Gastrocnemius medialis (tissue), 4 donors: ENCODE results near the gene ADCY4. TPM values are rescaled to one million over a fixed set of nuclear protein-coding genes. Genes with fewer than 3 reads are reported as not detected.

Experiments used
- ATAC-seq, 2 donors: fragments of 150-250 bp; one replicate each; pipeline ENCODE4 v1.9.1; 2016
- DNase-seq, 2 donors: peaks; one replicate each; pipeline ENCODE4 v3.0.0-alpha.2; 2019
- H3K27ac ChIP-seq, 4 donors: fragments of 200-600 bp; sonication (generic); 1 replicate in 1 of 4; 2 replicates in 3 of 4; pipeline ENCODE4 v1.5.1; 2016 to 2018; ENCODE audit warnings: mild to moderate bottlenecking in 2 of 4, moderate library complexity in 1 of 4
- H3K27me3 ChIP-seq, 3 donors: fragments of 200-600 bp; sonication (generic) in 2 of 3; 1 replicate in 1 of 3; 2 replicates in 2 of 3; pipeline versions ENCODE4 v1.5.1 to v1.6.0; 2016 to 2019; ENCODE audit warnings: mild to moderate bottlenecking in 1 of 3, moderate library complexity in 1 of 3
- H3K36me3 ChIP-seq, 2 donors: fragments of 200-600 bp; sonication (generic) in 1 of 2; one replicate each; pipeline ENCODE4 v1.5.1; 2017 to 2018
- H3K4me1 ChIP-seq, 2 donors: fragments of 200-600 bp; sonication (generic) in 1 of 2; one replicate each; pipeline ENCODE4 v1.5.1; 2016 to 2017; ENCODE audit warnings: mild to moderate bottlenecking in 2 of 2
- H3K4me3 ChIP-seq, 4 donors: fragments of 200-600 bp; sonication (generic) in 3 of 4; 1 replicate in 1 of 4; 2 replicates in 3 of 4; pipeline ENCODE4 v1.5.1; 2016 to 2019; ENCODE audit warnings: mild to moderate bottlenecking in 2 of 4
- H3K9me3 ChIP-seq, 3 donors: fragments of 200-600 bp; sonication (generic) in 2 of 3; 1 replicate in 1 of 3; 2 replicates in 2 of 3; pipeline ENCODE4 v1.5.1; 2016 to 2019
- POLR2A ChIP-seq, 2 donors: fragments of 450-650 bp; IDR thresholded peaks; one replicate each; pipeline ENCODE4 v1.6.1; 2017; ENCODE audit warnings: antibody characterized with exemption in 2 of 2, mild to moderate bottlenecking in 2 of 2, moderate library complexity in 2 of 2
- in situ Hi-C, 4 donors: fragments of 200-750 bp; cut with MboI; loops; one replicate each; pipeline versions ENCODE4 v1.15.0 to v1.8.0; 2017; ENCODE audit warnings: low sequenced_read_pairs in 4 of 4
- intact Hi-C: fragments of 100-400 bp; cut with DNase I; formaldehyde crosslinking; loops from one replicate; pipeline ENCODE4 v1.15.1; 2023; ENCODE audit warnings: low total_unique reads
- total RNA-seq, 4 donors: library from RNA; depleted of rRNA; stranded (reverse); fragments of >200 nt; gene quantifications; one replicate each; pipeline versions ENCODE4 v1.1.0 to v1.2.3, GENCODE V29; 2016
- TF ChIP-seq, protein P1 (sequence below), 5 experiments: fragments of 450-650 bp in 3 of 5; fragments of 200-600 bp in 2 of 5; sonication (generic) in 2 of 5; IDR thresholded peaks in 4 of 5; conservative IDR thresholded peaks in 1 of 5; 1 replicate in 4 of 5; 2 replicates in 1 of 5; pipeline ENCODE4 v1.5.1; 2016 to 2019; ENCODE audit warnings: antibody characterized with exemption in 5 of 5, mild to moderate bottlenecking in 3 of 5, moderate library complexity in 3 of 5

The ADCY4 gene
- total RNA-seq, 4 donors from 2014 or later: 7.9 to 16.6 (median 8.7) TPM

DNA sequence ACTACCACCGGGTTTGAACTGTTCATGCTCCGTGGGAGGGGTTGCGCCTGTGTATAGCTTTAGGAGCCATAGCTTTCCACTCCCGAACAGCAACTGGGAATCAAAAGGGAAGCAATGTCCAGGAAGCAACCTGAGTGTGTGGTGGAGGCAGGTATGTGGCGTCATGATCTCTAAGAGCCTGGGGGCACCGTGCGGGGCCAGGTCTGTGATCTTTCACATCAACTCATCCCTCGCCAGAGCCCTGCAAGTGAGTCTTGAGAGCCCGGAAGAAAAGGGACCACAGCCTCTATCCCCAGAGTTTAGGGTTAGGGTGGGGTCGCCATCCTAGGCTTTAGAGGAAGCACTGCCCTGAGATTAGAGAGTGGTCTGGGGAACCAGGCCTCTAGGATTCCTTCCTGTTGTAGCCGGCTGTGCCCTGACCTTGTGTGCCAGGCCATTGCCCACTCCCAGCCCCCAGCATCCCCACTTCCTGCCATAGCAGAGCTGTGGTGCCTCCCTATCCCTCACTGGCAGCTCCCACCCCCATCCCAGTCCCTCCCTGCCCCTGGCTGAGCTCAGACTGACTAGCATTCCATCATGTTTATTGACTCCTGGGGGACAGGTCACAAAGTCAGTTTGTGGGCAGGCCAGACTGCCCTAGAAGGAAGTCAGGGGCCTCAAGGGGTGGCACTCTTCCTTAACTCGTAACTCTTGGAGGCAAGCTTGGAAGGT is 745 bp upstream of the ADCY4 start:
- Histone ChIP-seq H3K36me3 (no peaks in the 10 kb centered on the region), H3K4me3 (peak overlapping the region in 2 of 4 donors; percentile 64 to 72), H3K27ac (peak overlapping the region; percentile 45 to 81 (median 77)), H3K9me3 (no peaks in the 10 kb centered on the region), H3K27me3 (peaks cover 19 to 53% (median 53%) of the 10 kb centered on the region in 3 donors), H3K4me1 (peaks cover 9 to 25% of the 10 kb centered on the region in 2 donors)
- intact Hi-C loops (loop anchor here (2.0 kb wide), 1 partner anchor 31 kb away; no protein-coding TSS in a partner anchor), in situ Hi-C loops (loop anchor here in 1 of 4 donors (10.0 kb wide), 1 partner anchor 99 kb away; no protein-coding TSS in a partner anchor)
- ATAC-seq: no peak
- TF ChIP-seq, protein P1, sequence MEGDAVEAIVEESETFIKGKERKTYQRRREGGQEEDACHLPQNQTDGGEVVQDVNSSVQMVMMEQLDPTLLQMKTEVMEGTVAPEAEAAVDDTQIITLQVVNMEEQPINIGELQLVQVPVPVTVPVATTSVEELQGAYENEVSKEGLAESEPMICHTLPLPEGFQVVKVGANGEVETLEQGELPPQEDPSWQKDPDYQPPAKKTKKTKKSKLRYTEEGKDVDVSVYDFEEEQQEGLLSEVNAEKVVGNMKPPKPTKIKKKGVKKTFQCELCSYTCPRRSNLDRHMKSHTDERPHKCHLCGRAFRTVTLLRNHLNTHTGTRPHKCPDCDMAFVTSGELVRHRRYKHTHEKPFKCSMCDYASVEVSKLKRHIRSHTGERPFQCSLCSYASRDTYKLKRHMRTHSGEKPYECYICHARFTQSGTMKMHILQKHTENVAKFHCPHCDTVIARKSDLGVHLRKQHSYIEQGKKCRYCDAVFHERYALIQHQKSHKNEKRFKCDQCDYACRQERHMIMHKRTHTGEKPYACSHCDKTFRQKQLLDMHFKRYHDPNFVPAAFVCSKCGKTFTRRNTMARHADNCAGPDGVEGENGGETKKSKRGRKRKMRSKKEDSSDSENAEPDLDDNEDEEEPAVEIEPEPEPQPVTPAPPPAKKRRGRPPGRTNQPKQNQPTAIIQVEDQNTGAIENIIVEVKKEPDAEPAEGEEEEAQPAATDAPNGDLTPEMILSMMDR (IDR thresholded peaks at IDR 0.05 in 4 of 5, conservative IDR thresholded peaks at IDR 0.05 in 1 of 5): no peak
- no peak for TF ChIP-seq POLR2A (IDR thresholded peaks at IDR 0.05)
- no peak for DNase-seq

DNA sequence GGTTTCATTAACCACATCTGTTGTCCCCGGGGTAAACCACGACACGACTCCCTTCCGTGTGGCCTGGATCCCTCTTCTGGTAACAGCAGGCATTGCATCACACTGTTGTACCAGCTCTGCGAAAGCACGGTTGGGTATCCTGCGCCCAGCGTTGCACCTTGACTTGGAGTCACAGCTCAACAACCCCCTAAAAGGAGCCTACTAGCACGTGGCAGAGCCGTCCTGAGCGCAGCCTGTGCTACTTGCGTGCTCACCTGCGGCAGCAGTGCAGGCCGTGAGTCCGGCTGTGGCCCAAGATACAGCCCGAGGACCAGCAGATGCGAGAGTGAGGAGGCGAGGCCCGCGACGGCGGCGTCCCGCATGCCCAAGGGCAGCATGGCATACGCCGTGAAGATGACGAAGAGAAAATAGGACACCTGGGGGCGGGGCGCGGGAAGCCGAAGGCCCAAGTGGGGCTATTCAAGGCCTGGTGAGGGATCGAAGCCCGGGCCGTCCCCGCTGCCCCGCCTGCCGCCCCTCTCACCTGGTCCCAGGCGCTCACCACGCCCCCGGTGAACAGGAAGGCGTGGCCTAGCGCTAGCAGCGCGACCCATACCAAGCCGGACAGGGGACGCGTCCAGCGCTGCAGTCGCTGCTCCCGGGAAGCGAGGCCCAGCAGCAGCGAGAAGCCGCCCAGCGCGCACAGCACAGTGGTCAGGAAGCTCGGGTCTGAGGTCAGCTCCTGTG is 2.4 kb downstream of the ADCY4 start:
- in situ Hi-C loops (loop anchor here (5.0 to 10.0 kb wide), 3 partner anchors 100 to 105 kb away; no protein-coding TSS in a partner anchor), intact Hi-C loops (no loop called here)
- H3K4me1 ChIP-seq: peaks cover 9 to 25% of the 10 kb centered on the region in 2 donors
- no peaks in the 10 kb centered on the region for H3K36me3 ChIP-seq
- ATAC-seq: peak; percentile 57 to 72
- no peaks in the 10 kb centered on the region for H3K9me3 ChIP-seq
- DNase-seq: peak; percentile 43 to 45
- no peak overlapping the region for H3K27ac ChIP-seq
- H3K4me3 ChIP-seq: peak overlapping the region in 3 of 4 donors; percentile 19 to 23 (median 19)
- H3K27me3 ChIP-seq: peaks cover 19 to 45% (median 39%) of the 10 kb centered on the region in 3 donors
- TF ChIP-seq, protein P1 (IDR thresholded peaks at IDR 0.05 in 4 of 5, conservative IDR thresholded peaks at IDR 0.05 in 1 of 5): peak; percentile 29 to 65 (median 48)
- no peak for TF ChIP-seq POLR2A (IDR thresholded peaks at IDR 0.05)

DNA sequence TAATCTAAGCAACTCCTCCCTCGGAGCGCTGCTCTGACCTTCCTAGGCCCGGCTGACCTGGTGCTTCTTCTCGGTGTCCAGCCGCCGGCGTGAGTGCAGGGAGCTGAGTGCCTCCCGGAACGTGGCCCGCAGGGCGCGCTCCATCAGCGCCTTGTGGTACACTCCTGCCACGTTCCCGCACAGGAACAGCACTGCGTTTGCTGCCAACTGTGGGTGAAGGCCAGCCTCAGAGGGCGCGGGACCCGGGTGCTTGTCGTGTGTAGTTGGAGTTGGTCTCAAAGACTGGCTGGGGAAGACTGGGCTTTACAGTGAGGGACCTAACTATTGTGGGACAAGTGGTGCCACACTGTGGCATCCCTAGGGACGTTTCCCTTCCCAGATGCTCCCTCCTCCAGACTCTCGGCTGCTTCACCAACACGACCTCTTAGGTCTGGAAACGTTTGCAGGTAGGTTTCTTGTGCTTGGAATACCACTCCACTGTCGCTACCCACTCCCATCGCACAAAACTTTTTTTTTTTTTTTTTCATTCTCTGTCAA is 3.1 kb downstream of the ADCY4 start:
- intact Hi-C loops (no loop called here), in situ Hi-C loops (loop anchor here (5.0 to 10.0 kb wide), 3 partner anchors 101 to 106 kb away; no protein-coding TSS in a partner anchor)
- no peaks in the 10 kb centered on the region for H3K9me3 ChIP-seq
- TF ChIP-seq, protein P1 (IDR thresholded peaks at IDR 0.05 in 4 of 5, conservative IDR thresholded peaks at IDR 0.05 in 1 of 5): no peak
- no peak overlapping the region for H3K4me3 ChIP-seq
- no peaks in the 10 kb centered on the region for H3K36me3 ChIP-seq
- DNase-seq (no peak), ATAC-seq (no peak)
- peaks cover 9 to 25% of the 10 kb centered on the region in 2 donors for H3K4me1 ChIP-seq
- H3K27me3 ChIP-seq: peaks cover 19 to 40% (median 39%) of the 10 kb centered on the region in 3 donors
- no peak overlapping the region for H3K27ac ChIP-seq

DNA sequence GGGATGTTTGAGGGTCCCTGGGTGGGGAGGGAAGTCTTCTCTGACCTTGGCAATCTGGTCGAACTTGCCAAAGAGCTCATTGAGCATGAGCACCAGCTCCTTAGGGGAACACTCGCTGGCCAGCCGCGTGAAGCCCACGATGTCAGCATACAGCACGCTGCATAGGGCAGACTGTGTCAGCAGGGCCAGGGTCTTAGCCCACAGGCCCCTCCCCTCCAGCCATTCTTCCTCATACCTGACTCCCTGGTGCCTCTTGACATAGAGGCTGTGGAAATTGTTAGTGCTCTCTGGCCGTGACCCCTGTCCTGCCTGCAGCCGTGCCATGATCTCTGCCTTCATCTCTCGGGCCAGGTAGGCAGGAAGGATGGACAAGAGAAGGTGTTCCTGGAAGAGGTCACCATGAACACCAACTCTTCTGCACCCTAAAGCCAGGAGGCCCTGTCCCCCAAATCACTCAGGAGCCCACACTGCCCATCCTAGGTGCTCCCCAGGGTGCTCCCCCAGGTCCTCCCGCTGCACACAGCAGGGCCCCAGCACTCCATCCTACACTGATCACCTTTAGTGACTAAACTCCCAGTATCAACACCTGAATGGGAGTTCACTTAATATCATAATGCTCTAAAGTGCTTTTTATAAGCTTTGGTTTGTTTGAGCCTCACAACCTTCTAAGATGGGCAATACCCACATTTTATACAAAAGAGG is 3.7 kb downstream of the ADCY4 start:
- ATAC-seq (no peak), DNase-seq (no peak)
- H3K36me3 ChIP-seq: no peaks in the 10 kb centered on the region
- H3K9me3 ChIP-seq: no peaks in the 10 kb centered on the region
- peaks cover 9 to 25% of the 10 kb centered on the region in 2 donors for H3K4me1 ChIP-seq
- intact Hi-C loops (no loop called here), in situ Hi-C loops (loop anchor here (5.0 to 10.0 kb wide), 3 partner anchors 101 to 106 kb away; no protein-coding TSS in a partner anchor)
- peaks cover 19 to 37% (median 34%) of the 10 kb centered on the region in 3 donors for H3K27me3 ChIP-seq
- no peak overlapping the region for H3K27ac ChIP-seq
- no peak for TF ChIP-seq POLR2A (IDR thresholded peaks at IDR 0.05)
- TF ChIP-seq, protein P1 (IDR thresholded peaks at IDR 0.05 in 4 of 5, conservative IDR thresholded peaks at IDR 0.05 in 1 of 5): no peak
- no peak overlapping the region for H3K4me3 ChIP-seq
